Parathyroid adenoma (tissue), 2 donors: Measurements from ENCODE around the gene PRSS22.

ENCODE experiments used
- H2AFZ ChIP-seq: fragments of 300-600 bp; sonication (generic); one replicate; pipeline ENCODE4 v1.7.0; 2017; ENCODE audit warnings: antibody characterized with exemption, mild to moderate bottlenecking
- H3K27ac ChIP-seq: fragments of 300-600 bp; sonication (generic); one replicate; pipeline ENCODE4 v1.7.0; 2017
- H3K27me3 ChIP-seq: fragments of 300-600 bp; sonication (generic); one replicate; pipeline ENCODE4 v1.7.0; 2017; ENCODE audit warnings: low read length; ENCODE audit not compliant: control insufficient read depth, insufficient read depth
- H3K36me3 ChIP-seq: fragments of 300-600 bp; sonication (generic); one replicate; pipeline ENCODE4 v1.7.0; 2017; ENCODE audit warnings: low read length; ENCODE audit not compliant: control insufficient read depth, insufficient read depth
- H3K4me1 ChIP-seq: fragments of 300-600 bp; sonication (generic); one replicate; pipeline ENCODE4 v1.7.0; 2017; ENCODE audit warnings: control low read depth
- H3K4me2 ChIP-seq: fragments of 300-600 bp; sonication (generic); one replicate; pipeline ENCODE4 v1.7.0; 2017; ENCODE audit warnings: low read length
- H3K4me3 ChIP-seq: fragments of 300-600 bp; sonication (generic); one replicate; pipeline ENCODE4 v1.7.0; 2017; ENCODE audit warnings: low read depth, low read length
- H3K79me2 ChIP-seq: fragments of 300-600 bp; sonication (generic); one replicate; pipeline ENCODE4 v1.7.0; 2017; ENCODE audit warnings: control low read depth
- H3K9ac ChIP-seq: fragments of 300-600 bp; sonication (generic); one replicate; pipeline ENCODE4 v1.7.0; 2017; ENCODE audit warnings: mild to moderate bottlenecking
- H3K9me3 ChIP-seq: fragments of 300-600 bp; sonication (generic); one replicate; pipeline ENCODE4 v1.7.0; 2017; ENCODE audit warnings: low read length; ENCODE audit not compliant: control insufficient read depth
- CTCF ChIP-seq: fragments of 300-600 bp; sonication (generic); IDR thresholded peaks from one replicate; pipeline ENCODE4 v1.7.0; 2017; ENCODE audit warnings: antibody characterized with exemption, mild to moderate bottlenecking
- donor health status: primary hyperparathyroidism.

The PRSS22 gene

DNA sequence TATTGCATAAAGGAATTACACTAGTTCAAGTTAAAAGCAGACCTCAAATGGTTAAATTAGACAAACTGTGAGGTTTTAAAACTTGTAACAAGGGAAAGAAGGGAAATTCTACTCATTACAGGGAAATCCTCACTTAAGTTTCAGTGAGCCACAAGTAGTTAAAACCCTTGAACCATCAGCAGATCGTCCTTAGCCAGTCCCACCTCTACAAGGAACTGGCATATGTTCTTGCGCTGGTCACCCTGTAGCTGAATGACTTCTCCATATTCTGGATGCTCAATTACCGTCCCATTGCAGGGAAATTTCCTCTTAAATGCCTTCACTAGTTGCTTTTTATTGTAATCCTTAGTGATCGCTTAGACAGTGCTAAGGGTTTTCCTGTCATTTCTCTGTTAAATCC is 35.5 kb downstream of the PRSS22 start:
- no peaks in the 10 kb centered on the region for H3K36me3 ChIP-seq
- H3K4me1 ChIP-seq: no peaks in the 10 kb centered on the region
- no peak overlapping the region for H3K9ac ChIP-seq
- H3K4me3 ChIP-seq: no peak overlapping the region
- TF ChIP-seq CTCF: no peak
- no peak overlapping the region for H2AFZ ChIP-seq
- H3K4me2 ChIP-seq: no peak overlapping the region
- no peaks in the 10 kb centered on the region for H3K9me3 ChIP-seq
- no peak overlapping the region for H3K27ac ChIP-seq
- H3K27me3 ChIP-seq: no peaks in the 10 kb centered on the region
- H3K79me2 ChIP-seq: no peaks in the 10 kb centered on the region

DNA sequence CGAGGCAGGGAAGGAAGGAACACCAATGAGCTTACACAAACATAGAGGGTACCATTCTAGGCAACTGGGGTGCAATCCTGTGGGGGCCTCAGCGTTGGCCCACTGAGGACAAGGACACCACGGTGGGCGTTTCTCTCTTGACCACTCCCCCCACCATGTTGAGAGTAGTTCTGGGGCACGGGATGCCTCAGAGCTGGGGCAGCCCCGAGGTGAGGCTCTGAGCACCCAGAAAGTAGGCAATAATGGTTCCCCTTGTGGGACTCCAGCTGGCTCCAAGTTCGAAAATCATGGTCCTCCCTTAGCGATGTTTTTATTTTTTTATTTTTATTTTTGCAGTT is 35.8 kb downstream of the PRSS22 start:
- Histone ChIP-seq H3K9ac (no peak overlapping the region), H3K27ac (no peak overlapping the region), H3K4me2 (no peak overlapping the region), H3K4me1 (no peaks in the 10 kb centered on the region), H3K36me3 (no peaks in the 10 kb centered on the region), H3K9me3 (no peaks in the 10 kb centered on the region), H3K4me3 (no peak overlapping the region), H2AFZ (no peak overlapping the region), H3K27me3 (no peaks in the 10 kb centered on the region), H3K79me2 (no peaks in the 10 kb centered on the region)
- TF ChIP-seq CTCF: no peak

- no peaks in the 10 kb centered on the region for H3K36me3 ChIP-seq
- H2AFZ ChIP-seq: no peak overlapping the region
- TF ChIP-seq CTCF: no peak
- H3K27me3 ChIP-seq: no peaks in the 10 kb centered on the region
- H3K9me3 ChIP-seq: no peaks in the 10 kb centered on the region
- H3K27ac ChIP-seq: no peak overlapping the region
- no peaks in the 10 kb centered on the region for H3K79me2 ChIP-seq
- H3K9ac ChIP-seq: no peak overlapping the region
- H3K4me1 ChIP-seq: no peaks in the 10 kb centered on the region
- no peak overlapping the region for H3K4me2 ChIP-seq
- H3K4me3 ChIP-seq: no peak overlapping the region
Observed at GRCh38 chr16:2821487-2822157, 36.3 kb downstream of the PRSS22 start.

- no peak overlapping the region for H2AFZ ChIP-seq
- H3K4me3 ChIP-seq: no peak overlapping the region
- no peaks in the 10 kb centered on the region for H3K27me3 ChIP-seq
- no peaks in the 10 kb centered on the region for H3K9me3 ChIP-seq
- H3K4me2 ChIP-seq: no peak overlapping the region
- no peaks in the 10 kb centered on the region for H3K36me3 ChIP-seq
- no peaks in the 10 kb centered on the region for H3K4me1 ChIP-seq
- no peak overlapping the region for H3K27ac ChIP-seq
- H3K9ac ChIP-seq: no peak overlapping the region
- no peak for TF ChIP-seq CTCF
- no peaks in the 10 kb centered on the region for H3K79me2 ChIP-seq
Observed at GRCh38 chr16:2820836-2821486, 37.0 kb downstream of the PRSS22 start.
